ENCODE results near the gene HYOU1. TPM values are rescaled to one million over a fixed set of nuclear protein-coding genes. Genes with fewer than 3 reads are reported as not detected.

The HYOU1 gene
- total and polyA plus RNA-seq, 2 of the 8 experiments (the other 6 are each of a cell fraction or from before 2014, with no cell fraction given) = 239 to 295 TPM

DNA sequence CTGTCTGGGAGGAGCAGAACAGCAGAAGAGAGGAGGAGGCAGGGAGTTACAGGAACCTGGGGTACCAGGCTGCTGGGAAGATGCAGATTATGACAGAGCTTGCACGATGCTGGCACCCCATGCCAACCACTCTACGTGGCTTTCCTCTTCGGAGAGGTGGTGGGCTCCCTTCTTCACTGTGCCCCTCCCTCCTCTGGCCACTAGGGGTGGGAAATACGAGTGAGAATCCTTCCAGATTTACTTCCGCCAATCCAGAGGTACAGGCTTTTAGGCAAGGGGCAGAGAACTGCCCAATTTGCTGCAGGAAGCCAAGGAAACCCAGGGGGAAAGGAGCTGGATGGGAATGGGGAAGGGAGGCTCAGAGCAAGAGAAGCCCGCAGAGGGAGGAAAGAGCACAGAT, 12.3 kb downstream of the HYOU1 start:
- Histone ChIP-seq H2AFZ (ENCODE audit: low read length) (no peak overlapping the region), H3K56ac (replicated peaks; ENCODE audit: insufficient read length, low read depth, low read length) (no peak overlapping the region), H3K23ac (ENCODE audit: insufficient read length) (no peak overlapping the region), H3K23me2 (ENCODE audit: low read depth, low read length) (no peaks in the 10 kb centered on the region), H3K4me3 (ENCODE audit: extremely low read depth in 1 of 4, insufficient read depth in 2 of 4, low read depth in 3 of 4, low read length in 4 of 4) (no peak overlapping the region), H3K4me1 (replicated peaks in 1 of 4; ENCODE audit: control insufficient read depth in 3 of 4, insufficient read depth in 4 of 4, low read length in 3 of 4) (peaks cover 0 to 3% (median 1%) of the 10 kb centered on the region in 4 experiments; a peak in 3 of 7 replicates), H3K9ac (replicated peaks in 1 of 4; ENCODE audit: extremely low read depth in 1 of 4, low read depth in 3 of 4, low read length in 3 of 4) (no peak overlapping the region; a peak in 1 of 7 replicates), H2BK15ac (ENCODE audit: low read length) (no peak overlapping the region), H2BK20ac (ENCODE audit: low read length) (no peak overlapping the region), H2BK120ac (replicated peaks; ENCODE audit: low read depth, low read length) (no peak overlapping the region), H3K18ac (ENCODE audit: extremely low read depth, low read length) (no peak overlapping the region), H4K8ac (ENCODE audit: extremely low read depth, insufficient read depth, low read length) (no peak overlapping the region), H4K5ac (ENCODE audit: insufficient read length, low read depth, low read length) (no peak overlapping the region), H2BK5ac (ENCODE audit: low read depth, low read length) (no peak overlapping the region), H4K91ac (replicated peaks; ENCODE audit: insufficient read length, low read length) (no peak overlapping the region), H2BK12ac (ENCODE audit: low read depth, low read length) (no peak overlapping the region), H3K4me2 (ENCODE audit: insufficient read depth in 1 of 2, low read depth in 2 of 2, low read length in 2 of 2) (no peak overlapping the region), H3K27me3 (replicated peaks in 1 of 4; ENCODE audit: control insufficient read depth in 3 of 4, extremely low read depth in 1 of 4, insufficient read depth in 3 of 4, low read length in 3 of 4) (no peaks in the 10 kb centered on the region), H3K27ac (ENCODE audit: low read depth, low read length) (no peak overlapping the region), H3K79me2 (ENCODE audit: control insufficient read depth in 1 of 2, insufficient read depth in 2 of 2, low read length in 2 of 2) (no peaks in the 10 kb centered on the region), H3K14ac (ENCODE audit: insufficient read length) (no peak overlapping the region), H2AK5ac (ENCODE audit: low read depth, low read length) (no peak overlapping the region), H3K36me3 (ENCODE audit: control insufficient read depth in 2 of 4, insufficient read depth in 4 of 4, low read length in 3 of 4) (peaks cover 30 to 45% (median 40%) of the 10 kb centered on the region in 4 experiments; a peak in 7 of 8 replicates), H3K9me3 (ENCODE audit: insufficient read depth in 2 of 2, low read depth in 1 of 2, low read length in 1 of 2) (no peaks in the 10 kb centered on the region), H4K20me1 (replicated peaks in 1 of 2; ENCODE audit: control insufficient read depth in 1 of 2, insufficient read depth in 2 of 2, low read length in 2 of 2) (peaks cover 0 to 13% of the 10 kb centered on the region in 2 experiments), H3K4ac (replicated peaks; ENCODE audit: insufficient read length, low read depth, low read length) (no peak overlapping the region), H3K79me1 (ENCODE audit: low read depth, low read length) (no peaks in the 10 kb centered on the region)
- FAIRE-seq = no peak
- WGBS, 2 experiments (ENCODE audit: extremely low coverage in 1 of 2, insufficient coverage in 1 of 2, insufficient read length in 1 of 2, insufficient replicate concordance in 2 of 2, low coverage in 1 of 2, low lambda C conversion rate in 2 of 2, missing lambda C conversion rate in 1 of 2) = 84% methylated on average over 5 of the region's 6 CpGs; no CpG with 5 or more reads in 1 of the 2 experiments
- CTCF ChIA-PET (ENCODE audit: partially characterized antibody) = interaction anchor here (0.6 to 2.4 kb wide), 10 partner anchors 9 to 41 kb away, joined by 3 to 8 read pairs (median 4); no protein-coding TSS in a partner anchor
- POLR2A ChIA-PET (ENCODE audit: partially characterized antibody) = interaction anchor here (1.0 to 5.7 kb wide), 6 partner anchors 10 to 48 kb away, joined by 3 to 45 read pairs (median 4); partner anchors contain the start of genes HYOU1, RPS25 and TRAPPC4
- no peak for DNase-seq (ENCODE audit: low read depth in 1 of 2, low spot score in 2 of 2)
- TF ChIP-seq EP300 (IDR thresholded peaks at IDR 0.05; ENCODE audit: borderline replicate concordance in 1 of 2, low read depth in 2 of 2, low read length in 2 of 2) = no peak
- no peak for TF ChIP-seq TBP (IDR thresholded peaks at IDR 0.05; ENCODE audit: low read depth, low read length)
- no peak for TF ChIP-seq SP4 (IDR thresholded peaks at IDR 0.05; ENCODE audit: low read length)
- TF ChIP-seq SIRT6 (IDR thresholded peaks at IDR 0.05; ENCODE audit: low read length) = no peak
- no peak for TF ChIP-seq ZNF274 (IDR thresholded peaks at IDR 0.05; ENCODE audit: borderline replicate concordance, extremely low read depth, low read length)
- TF ChIP-seq CTBP2 (IDR thresholded peaks at IDR 0.05; ENCODE audit: borderline replicate concordance, insufficient read depth, insufficient read length, low read length) = no peak
- no peak for TF ChIP-seq CBX8 (IDR thresholded peaks at IDR 0.05; ENCODE audit: borderline replicate concordance, low read depth, low read length)
- no peak for TF ChIP-seq RNF2 (IDR thresholded peaks at IDR 0.05; ENCODE audit: borderline replicate concordance, low read depth, low read length, missing control alignments, poor library complexity, severe bottlenecking)
- 0 out of 2 replicates have a peak, but pooled peaks have one; percentile 9 for TF ChIP-seq CREB1 (IDR thresholded peaks at IDR 0.05)
- no peak for TF ChIP-seq BRCA1 (IDR thresholded peaks at IDR 0.05; ENCODE audit: low read depth, low read length)
- TF ChIP-seq POLR2AphosphoS5 (IDR thresholded peaks at IDR 0.05; ENCODE audit: low read depth, low read length) = no peak

Data from H1 (cell line).